ENCODE measurements around the gene PGLYRP4.

DNA sequence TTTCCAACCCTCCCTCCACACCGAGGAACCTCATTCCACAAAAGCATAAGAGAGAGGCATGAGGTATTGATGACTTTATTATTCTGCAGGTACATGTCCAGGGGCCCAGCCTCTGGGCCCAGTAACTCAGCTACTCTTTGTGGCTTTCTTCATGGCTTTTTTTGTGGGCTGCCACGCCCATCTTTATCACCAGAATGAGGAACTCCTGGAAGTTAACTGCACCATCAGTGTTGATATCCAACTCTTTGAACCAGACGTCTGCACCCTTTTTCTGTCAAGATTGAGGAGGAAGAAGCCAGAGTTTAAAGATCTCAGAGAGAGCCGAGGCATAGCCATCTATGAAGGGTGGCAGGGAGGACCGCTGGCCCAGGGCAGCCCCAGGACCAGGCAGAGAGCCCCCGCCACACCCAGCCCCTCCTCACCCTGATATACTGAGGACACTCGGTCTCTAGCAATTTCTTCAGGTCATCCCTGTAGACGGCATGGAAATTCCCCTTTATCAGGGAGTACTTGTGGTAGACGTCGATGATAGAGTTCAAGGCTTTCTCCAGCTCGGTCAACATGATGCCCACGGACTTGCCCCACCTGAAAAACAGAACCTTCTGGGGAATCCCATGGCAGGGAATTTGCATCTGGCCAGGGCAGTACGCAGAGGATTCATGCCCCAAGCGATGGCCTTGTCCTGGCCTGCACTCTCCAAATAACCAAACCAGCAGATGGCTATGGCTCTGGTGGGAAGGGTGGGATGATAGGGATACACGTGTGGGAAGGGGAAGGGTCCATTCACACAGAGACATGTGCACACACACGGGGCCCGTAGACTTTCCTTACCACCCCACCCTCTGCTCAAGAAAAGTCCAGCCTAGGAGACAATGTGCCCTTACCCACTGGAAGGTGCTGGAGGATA is 41.6 kb upstream of the PGLYRP4 start:
- TF ChIP-seq, protein P1, sequence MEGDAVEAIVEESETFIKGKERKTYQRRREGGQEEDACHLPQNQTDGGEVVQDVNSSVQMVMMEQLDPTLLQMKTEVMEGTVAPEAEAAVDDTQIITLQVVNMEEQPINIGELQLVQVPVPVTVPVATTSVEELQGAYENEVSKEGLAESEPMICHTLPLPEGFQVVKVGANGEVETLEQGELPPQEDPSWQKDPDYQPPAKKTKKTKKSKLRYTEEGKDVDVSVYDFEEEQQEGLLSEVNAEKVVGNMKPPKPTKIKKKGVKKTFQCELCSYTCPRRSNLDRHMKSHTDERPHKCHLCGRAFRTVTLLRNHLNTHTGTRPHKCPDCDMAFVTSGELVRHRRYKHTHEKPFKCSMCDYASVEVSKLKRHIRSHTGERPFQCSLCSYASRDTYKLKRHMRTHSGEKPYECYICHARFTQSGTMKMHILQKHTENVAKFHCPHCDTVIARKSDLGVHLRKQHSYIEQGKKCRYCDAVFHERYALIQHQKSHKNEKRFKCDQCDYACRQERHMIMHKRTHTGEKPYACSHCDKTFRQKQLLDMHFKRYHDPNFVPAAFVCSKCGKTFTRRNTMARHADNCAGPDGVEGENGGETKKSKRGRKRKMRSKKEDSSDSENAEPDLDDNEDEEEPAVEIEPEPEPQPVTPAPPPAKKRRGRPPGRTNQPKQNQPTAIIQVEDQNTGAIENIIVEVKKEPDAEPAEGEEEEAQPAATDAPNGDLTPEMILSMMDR (IDR thresholded peaks at IDR 0.05): no peak
- TF ChIP-seq EP300 (IDR thresholded peaks at IDR 0.05): no peak

Measured in ovary (tissue), 3 donors.